HepG2 (cell line): Measurements from ENCODE around the gene ZNF341. TPM values are rescaled to one million over a fixed set of nuclear protein-coding genes. Genes with fewer than 3 reads are reported as not detected.

ENCODE experiments used
- ATF5 ChIP-seq: sonication (generic); formaldehyde crosslinking; IDR thresholded peaks from 2 replicates; pipeline ENCODE4 v1.4.0; 2020; ENCODE audit warnings: mild to moderate bottlenecking, low read depth, missing genetic modification reagents
- CTCF ChIP-seq: sonication (generic); formaldehyde crosslinking; IDR thresholded peaks from 2 replicates; pipeline ENCODE4 v1.5.0; 2020; ENCODE audit warnings: mild to moderate bottlenecking, missing genetic modification reagents, moderate library complexity
- DPF2 ChIP-seq: sonication (generic); formaldehyde crosslinking; IDR thresholded peaks from 2 replicates; pipeline ENCODE4 v1.4.0; 2020; ENCODE audit warnings: mild to moderate bottlenecking, low read depth, missing genetic modification reagents, borderline replicate concordance
- FOXA3 ChIP-seq: IDR thresholded peaks from 2 replicates; pipeline ENCODE4 v1.6.1; 2016; ENCODE audit warnings: missing genetic modification reagents, missing compliant biosample characterization
- HCFC1 ChIP-seq: fragments of 150-350 bp; IDR thresholded peaks from 2 replicates; pipeline ENCODE4 v1.6.1; 2014; ENCODE audit warnings: low read depth, low read length
- HNF1A ChIP-seq, 2 experiments: sonication (generic) in 1 of 2; formaldehyde crosslinking in 1 of 2; IDR thresholded peaks; 2 replicates each; pipeline versions ENCODE4 v1.4.0 to v1.6.1; 2016 to 2020; ENCODE audit warnings: borderline replicate concordance in 1 of 2, low read depth in 1 of 2, mild to moderate bottlenecking in 1 of 2, missing genetic modification reagents in 1 of 2
- KLF9 ChIP-seq: IDR thresholded peaks from 2 replicates; pipeline ENCODE4 v1.6.1; 2016; ENCODE audit warnings: low read depth
- MYC ChIP-seq: sonication (generic); formaldehyde crosslinking; IDR thresholded peaks from 2 replicates; pipeline ENCODE4 v1.9.0; 2021; ENCODE audit warnings: missing genetic modification reagents, borderline replicate concordance
- NFKB2 ChIP-seq: sonication (generic); formaldehyde crosslinking; IDR thresholded peaks from 2 replicates; pipeline ENCODE4 v1.4.0; 2020; ENCODE audit warnings: missing genetic modification reagents, borderline replicate concordance
- PTBP1 ChIP-seq: fragments of 200-400 bp; formaldehyde crosslinking; IDR thresholded peaks from 2 replicates; pipeline ENCODE4 v1.6.1; 2018; ENCODE audit warnings: low read length, low read depth; ENCODE audit not compliant: poor library complexity, severe bottlenecking
- REXO4 ChIP-seq: sonication (generic); formaldehyde crosslinking; IDR thresholded peaks from 2 replicates; pipeline ENCODE4 v1.8.0; 2022; ENCODE audit warnings: missing genetic modification reagents, mild to moderate bottlenecking, borderline replicate concordance
- TEAD3 ChIP-seq: optimal IDR thresholded peaks from 2 replicates; pipeline ENCODE3; 2016; ENCODE audit warnings: borderline replicate concordance
- ZIK1 ChIP-seq: sonication (generic); formaldehyde crosslinking; IDR thresholded peaks from 2 replicates; pipeline ENCODE4 v1.5.0; 2020; ENCODE audit warnings: mild to moderate bottlenecking, low read depth, missing genetic modification reagents, borderline replicate concordance
- ZNF138 ChIP-seq: sonication (generic); formaldehyde crosslinking; IDR thresholded peaks from 2 replicates; pipeline ENCODE4 v1.5.0; 2020; ENCODE audit warnings: mild to moderate bottlenecking, low read depth, missing genetic modification reagents
- ZNF224 ChIP-seq: sonication (generic); formaldehyde crosslinking; IDR thresholded peaks from 2 replicates; pipeline ENCODE4 v1.5.0; 2020; ENCODE audit warnings: mild to moderate bottlenecking, missing genetic modification reagents
- ZNF468 ChIP-seq: sonication (generic); formaldehyde crosslinking; IDR thresholded peaks from 2 replicates; pipeline ENCODE4 v1.8.0; 2022; ENCODE audit warnings: mild to moderate bottlenecking, moderate library complexity, missing genetic modification reagents
- ZNF839 ChIP-seq: sonication (generic); formaldehyde crosslinking; IDR thresholded peaks from 2 replicates; pipeline ENCODE4 v1.4.0; 2020; ENCODE audit warnings: missing genetic modification reagents, mild to moderate bottlenecking, borderline replicate concordance
- polyA plus RNA-seq, 8 experiments: library from polyadenylated mRNA; depleted of rRNA in 3 of 8; stranded (reverse) in 7 of 8; unstranded in 1 of 8; fragments of >200 nt; fragmentation: Illumina TruSeq in 4 of 8; extraction: Trizol in 4 of 8; gene quantifications; 2 replicates each; pipeline versions ENCODE4 v1.2.1 to v1.2.3, GENCODE V29; 2011 to 2016; ENCODE audit warnings: low read depth in 4 of 8, missing spikeins in 1 of 8, mixed read lengths in 1 of 8; ENCODE audit not compliant: insufficient read depth in 1 of 8
- total RNA-seq, 5 experiments: library from RNA; depleted of rRNA; stranded (reverse); fragments of >200 nt; fragmentation: Illumina TruSeq; extraction: Trizol; gene quantifications; 2 replicates each; pipeline ENCODE4 v1.2.3, GENCODE V29; 2016; ENCODE audit warnings: low read depth in 1 of 5

Gene ZNF341
- total and polyA plus RNA-seq, 2 of the 13 experiments (the other 11 are each of a cell fraction or from before 2014, with no cell fraction given): 1.1 to 2.2 TPM

GRCh38 chr20:33732166-33732970 lies 572 bp downstream of the ZNF341 start (continued):
- TF ChIP-seq DPF2 (CRISPR knock-in tag) (peak; percentile 82), ATF5 (no peak), REXO4 (CRISPR knock-in tag) (peak; percentile 79; the same call in 1 of the 2 replicates), CTCF (CRISPR knock-in tag) (peak; percentile 55; the same call in 1 of the 2 replicates), NFKB2 (CRISPR knock-in tag) (peak; percentile 82; the same call in 1 of the 2 replicates), HNF1A (IDR thresholded peaks at IDR 0.05; ENCODE audit: low read depth) (0 out of 2 replicates have a peak, but pooled peaks have one; percentile 13), HNF1A (CRISPR knock-in tag; IDR thresholded peaks at IDR 0.05; ENCODE audit: borderline replicate concordance) (peak; percentile 73; the same call in 1 of the 2 replicates), ZNF224 (CRISPR knock-in tag) (0 out of 2 replicates have a peak, but pooled peaks have one; percentile 17), TEAD3 (CRISPR knock-in tag) (peak; percentile 30), HCFC1 (0 out of 2 replicates have a peak, but pooled peaks have one; percentile 3), MYC (CRISPR knock-in tag) (peak; percentile 78; the same call in 1 of the 2 replicates), ZIK1 (peak; percentile 85; the same call in 1 of the 2 replicates), ZNF468 (CRISPR knock-in tag) (0 out of 2 replicates have a peak, but pooled peaks have one; percentile 18), PTBP1 (peak; percentile 78), ZNF839 (CRISPR knock-in tag) (peak; percentile 59; the same call in 1 of the 2 replicates), ZNF138 (CRISPR knock-in tag) (peak; percentile 91), KLF9 (CRISPR knock-in tag) (no peak; the same call in 1 of the 2 replicates), FOXA3 (CRISPR knock-in tag) (peak; percentile 34; the same call in 1 of the 2 replicates)
